NB4 (cell line): Measurements from ENCODE around the gene KRT1.

Experiments
- CTCF ChIP-seq: IDR thresholded peaks from one replicate; pipeline ENCODE4 v1.5.1; 2012; ENCODE audit warnings: low read depth, low read length
- MAX ChIP-seq: IDR thresholded peaks from 2 replicates; pipeline ENCODE4 v1.6.1; 2011; ENCODE audit warnings: low read depth, low read length
- POLR2A ChIP-seq: IDR thresholded peaks from 2 replicates; pipeline ENCODE4 v1.6.1; 2011; ENCODE audit warnings: mild to moderate bottlenecking; ENCODE audit not compliant: insufficient read length; ENCODE audit errors: extremely low read depth

GRCh38 chr12:52727037-52727436 lies 46.8 kb upstream of the KRT1 start:
- TF ChIP-seq CTCF (no peak), POLR2A (no peak), MAX (no peak)
